GM12873 (cell line): ENCODE results near the gene KRTAP10-4.

Experiments
- CTCF ChIP-seq: IDR thresholded peaks from 2 replicates; pipeline ENCODE4 v1.5.1; 2012; ENCODE audit warnings: low read depth, mild to moderate bottlenecking, moderate library complexity, low read length, control low read depth; ENCODE audit not compliant: insufficient read depth; ENCODE audit errors: missing control alignments

The KRTAP10-4 gene

GRCh38 chr21:44527983-44528633, 45.4 kb upstream of the KRTAP10-4 start:
- TF ChIP-seq CTCF, result no peak

- no peak for TF ChIP-seq CTCF
Observed at GRCh38 chr21:44528634-44528995, 44.9 kb upstream of the KRTAP10-4 start.

- no peak for TF ChIP-seq CTCF
Observed at GRCh38 chr21:44529011-44529421, 44.5 kb upstream of the KRTAP10-4 start.

GRCh38 chr21:44529503-44530125, 43.9 kb upstream of the KRTAP10-4 start:
- TF ChIP-seq CTCF, result no peak

- no peak for TF ChIP-seq CTCF
Observed at GRCh38 chr21:44530221-44530902, 43.2 kb upstream of the KRTAP10-4 start.

GRCh38 chr21:44530903-44531605, 42.5 kb upstream of the KRTAP10-4 start:
- TF ChIP-seq CTCF, result no peak
